Subcutaneous adipose tissue (tissue), 4 donors: ENCODE measurements around the gene KCNJ5. TPM values are rescaled to one million over a fixed set of nuclear protein-coding genes. Genes with fewer than 3 reads are reported as not detected.

ENCODE experiments used
- total RNA-seq, 4 donors: library from RNA; depleted of rRNA; stranded (reverse); fragments of >200 nt; gene quantifications; one replicate each; pipeline ENCODE4 v1.1.0, GENCODE V29; 2016
- TF ChIP-seq, protein P1 (sequence below): fragments of 450-650 bp; IDR thresholded peaks from one replicate; pipeline ENCODE4 v1.5.1; 2016; ENCODE audit warnings: low read depth, mild to moderate bottlenecking, control low read depth, antibody characterized with exemption, moderate library complexity

The KCNJ5 gene
- total RNA-seq, result 10 to 100 TPM in 1 of 4 donors, 1 to 10 TPM in 3; 1.8 to 12.2 (median 4.1) TPM

DNA sequence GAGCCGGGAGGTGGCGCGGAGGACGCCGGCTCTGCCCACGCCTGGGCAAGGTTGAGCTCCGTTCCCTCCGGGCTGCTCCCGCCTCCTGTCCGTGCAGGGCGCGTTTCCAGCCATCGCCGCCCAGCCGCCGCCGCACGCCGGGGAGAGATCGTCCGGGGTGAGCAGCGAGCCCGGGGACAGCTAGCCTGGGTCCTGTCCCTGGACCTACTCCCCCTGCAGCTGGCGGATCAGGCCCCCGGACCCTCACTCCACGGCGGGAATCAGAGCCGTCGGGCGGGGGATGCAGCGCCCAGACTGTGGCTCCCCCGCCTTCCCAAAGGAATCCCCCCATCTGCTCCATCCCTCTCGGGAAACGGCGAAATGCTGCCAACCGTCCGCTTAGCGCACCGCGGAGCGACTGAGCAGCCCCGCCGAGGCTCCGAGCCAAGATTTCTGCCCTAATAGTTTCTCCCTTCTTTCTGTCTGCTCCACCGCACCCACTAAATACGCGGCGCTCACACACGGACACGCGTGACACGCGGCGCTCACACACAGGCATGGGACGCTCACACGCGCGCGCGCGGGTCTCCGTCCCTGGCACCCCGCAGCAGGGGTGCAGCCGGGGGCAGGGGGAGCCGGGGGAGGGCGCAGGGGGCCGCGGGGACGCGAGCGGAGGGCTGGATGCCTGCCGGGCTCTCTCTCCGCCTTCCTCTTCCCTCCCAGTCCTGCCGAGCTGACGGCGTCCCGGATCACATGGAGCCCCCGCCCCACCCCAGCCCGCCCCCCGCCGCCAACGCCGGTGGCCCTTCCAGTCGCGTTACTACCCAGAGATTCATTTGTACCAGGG lies at the start of gene KCNJ5:
TSS of gene KCNJ5 (plus strand) at position 814 of the 826 bp plus-strand sequence. CDS start 19,918 bp downstream, outside the sequence.
- TF ChIP-seq, protein P1, sequence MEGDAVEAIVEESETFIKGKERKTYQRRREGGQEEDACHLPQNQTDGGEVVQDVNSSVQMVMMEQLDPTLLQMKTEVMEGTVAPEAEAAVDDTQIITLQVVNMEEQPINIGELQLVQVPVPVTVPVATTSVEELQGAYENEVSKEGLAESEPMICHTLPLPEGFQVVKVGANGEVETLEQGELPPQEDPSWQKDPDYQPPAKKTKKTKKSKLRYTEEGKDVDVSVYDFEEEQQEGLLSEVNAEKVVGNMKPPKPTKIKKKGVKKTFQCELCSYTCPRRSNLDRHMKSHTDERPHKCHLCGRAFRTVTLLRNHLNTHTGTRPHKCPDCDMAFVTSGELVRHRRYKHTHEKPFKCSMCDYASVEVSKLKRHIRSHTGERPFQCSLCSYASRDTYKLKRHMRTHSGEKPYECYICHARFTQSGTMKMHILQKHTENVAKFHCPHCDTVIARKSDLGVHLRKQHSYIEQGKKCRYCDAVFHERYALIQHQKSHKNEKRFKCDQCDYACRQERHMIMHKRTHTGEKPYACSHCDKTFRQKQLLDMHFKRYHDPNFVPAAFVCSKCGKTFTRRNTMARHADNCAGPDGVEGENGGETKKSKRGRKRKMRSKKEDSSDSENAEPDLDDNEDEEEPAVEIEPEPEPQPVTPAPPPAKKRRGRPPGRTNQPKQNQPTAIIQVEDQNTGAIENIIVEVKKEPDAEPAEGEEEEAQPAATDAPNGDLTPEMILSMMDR, result no peak

DNA sequence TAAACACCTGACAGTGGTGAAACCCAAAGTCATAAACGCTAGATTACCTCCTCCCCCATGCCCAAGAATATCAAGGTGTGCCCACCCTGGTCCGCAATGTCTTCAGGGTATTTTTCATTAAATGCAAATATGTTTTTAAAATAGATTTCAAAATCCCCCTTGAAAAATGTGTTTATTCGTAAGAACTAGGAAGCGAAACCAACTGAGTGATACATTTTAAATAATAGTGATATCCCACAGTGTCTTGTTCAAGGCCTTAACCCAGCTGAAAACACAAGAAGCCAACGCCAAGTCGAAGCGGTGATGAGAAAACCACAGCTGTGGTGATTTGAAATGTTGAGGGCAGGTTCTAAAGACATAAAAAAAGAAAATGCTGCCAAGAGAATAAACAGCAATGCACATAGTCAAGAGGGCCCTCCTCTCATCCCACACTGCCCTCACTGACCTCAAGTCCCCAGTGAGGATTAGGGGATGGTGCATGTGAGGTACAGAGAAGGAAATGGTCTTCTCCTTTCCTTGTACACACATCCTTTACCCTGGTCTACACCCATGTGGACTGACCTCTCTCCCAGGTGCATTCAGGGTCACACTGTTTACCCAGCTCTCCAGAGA lies 49.6 kb upstream of the KCNJ5 start:
- TF ChIP-seq, protein P1, result no peak

DNA sequence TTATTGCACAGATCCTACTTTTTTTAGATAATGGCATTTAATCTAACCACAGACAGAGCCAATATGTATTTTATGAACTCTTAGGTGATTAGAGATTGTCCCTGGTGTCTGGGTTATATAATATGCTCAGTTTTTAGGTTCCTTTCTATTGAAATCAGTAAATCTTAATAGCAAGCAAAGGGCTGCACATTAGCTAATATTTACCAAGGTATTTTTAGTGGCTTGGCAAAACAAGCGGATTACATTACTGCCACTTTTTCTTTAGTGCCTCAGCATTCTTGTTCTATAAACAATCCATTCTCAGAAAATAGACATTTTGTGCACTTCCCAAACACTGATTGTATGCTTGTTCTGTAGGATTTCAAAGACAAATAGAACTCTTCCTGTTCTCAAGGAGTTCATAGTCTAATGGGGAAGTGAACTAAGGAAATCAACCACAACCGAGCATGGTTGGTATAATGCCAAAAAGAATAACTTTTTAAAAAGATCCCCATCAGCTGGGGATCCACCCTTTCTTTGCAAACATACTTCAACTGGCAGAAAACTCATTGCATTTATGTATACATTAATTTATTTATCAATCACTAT lies 47.9 kb upstream of the KCNJ5 start:
- TF ChIP-seq, protein P1, result no peak

DNA sequence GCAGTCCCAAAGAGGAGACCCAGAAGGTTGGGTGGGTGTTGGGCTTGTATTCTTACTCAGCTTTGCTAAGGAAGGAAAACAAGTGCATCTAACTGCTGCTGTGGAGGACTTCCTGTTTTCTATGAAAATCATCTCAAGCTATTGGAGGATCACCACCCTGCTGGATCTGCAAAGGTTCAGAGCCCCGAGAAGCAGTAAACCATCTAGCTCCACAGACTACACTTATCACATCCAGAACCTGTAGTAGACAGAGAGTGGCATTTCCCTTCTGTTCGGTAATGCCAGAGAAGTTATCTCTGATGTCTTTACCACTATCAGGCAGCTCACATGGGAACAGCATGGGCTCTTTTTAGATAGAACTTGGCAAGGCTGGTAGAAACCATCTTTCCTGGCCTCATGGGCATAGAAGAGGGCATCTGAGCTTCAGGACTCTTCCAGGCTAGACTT lies 45.8 kb upstream of the KCNJ5 start:
- TF ChIP-seq, protein P1, result no peak

DNA sequence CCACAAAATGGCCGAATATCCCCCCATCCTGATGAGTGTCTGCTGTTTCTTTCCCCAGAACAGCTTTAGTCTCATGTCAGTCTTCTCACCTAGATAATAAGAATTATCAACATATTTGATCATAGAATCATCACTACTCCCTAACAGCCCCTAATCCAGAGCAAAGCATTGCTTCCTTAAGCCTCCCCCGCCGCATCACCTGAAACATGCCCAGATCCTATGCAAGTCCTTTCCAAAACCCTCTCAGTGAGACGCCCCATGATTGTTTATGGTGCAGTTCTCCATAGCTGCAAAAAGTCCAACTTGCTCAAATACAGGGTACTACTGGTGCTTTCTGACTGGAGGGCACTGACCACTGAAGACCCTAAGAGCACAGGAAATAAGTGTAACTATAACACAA lies 44.2 kb upstream of the KCNJ5 start:
- TF ChIP-seq, protein P1, result no peak

DNA sequence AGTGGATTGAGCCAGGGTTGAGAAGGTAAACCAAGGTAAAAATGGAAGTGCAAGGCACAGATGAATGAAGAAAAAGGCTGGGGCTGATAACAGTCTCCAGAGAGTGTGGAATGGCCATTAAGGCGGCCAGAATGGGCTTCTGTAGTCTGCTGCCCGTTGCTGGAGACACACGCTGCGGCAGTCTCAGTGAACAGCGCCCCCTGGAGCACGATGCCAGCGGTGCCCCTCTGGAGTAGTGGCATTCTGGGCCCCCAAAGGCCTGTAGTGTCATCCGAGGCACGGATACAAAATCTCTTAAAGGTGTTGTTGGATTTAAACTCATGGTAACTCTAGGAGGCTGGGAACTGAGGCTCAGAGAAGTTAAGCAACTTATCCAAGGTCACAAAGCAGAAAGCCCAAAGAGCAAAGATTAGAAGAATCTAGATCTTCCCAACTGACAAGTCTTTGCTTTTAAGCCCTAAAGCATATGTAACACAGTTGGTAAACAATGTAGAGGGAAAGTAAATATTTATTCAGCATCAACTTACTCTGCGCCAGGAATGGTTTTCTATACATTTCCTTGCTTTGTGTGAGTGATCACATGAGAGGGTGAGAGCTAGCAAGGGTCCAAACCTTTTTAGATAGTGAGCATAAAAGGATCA lies 42.2 kb upstream of the KCNJ5 start:
- TF ChIP-seq, protein P1, result no peak
